HEK293 (cell line): Measurements from ENCODE around the gene RAI14.

Source experiments
- PRDM10 ChIP-seq: fragments of 450-650 bp; formaldehyde crosslinking; IDR thresholded peaks from 2 replicates; pipeline ENCODE4 v1.5.1; 2016; ENCODE audit warnings: missing biosample characterization, missing genetic modification characterization
- ZFP41 ChIP-seq: fragments of 450-650 bp; formaldehyde crosslinking; IDR thresholded peaks from 2 replicates; pipeline ENCODE4 v1.5.1; 2016; ENCODE audit warnings: missing biosample characterization, missing genetic modification characterization, borderline replicate concordance
- ZNF416 ChIP-seq: fragments of 450-650 bp; formaldehyde crosslinking; IDR thresholded peaks from 2 replicates; pipeline ENCODE4 v1.5.1; 2016; ENCODE audit warnings: missing biosample characterization, missing genetic modification characterization
- ZNF664 ChIP-seq: fragments of 450-650 bp; formaldehyde crosslinking; IDR thresholded peaks from 2 replicates; pipeline ENCODE4 v1.5.1; 2016; ENCODE audit warnings: missing biosample characterization, missing genetic modification characterization
- ZNF776 ChIP-seq: fragments of 450-650 bp; formaldehyde crosslinking; IDR thresholded peaks from 2 replicates; pipeline ENCODE4 v1.5.0; 2017; ENCODE audit warnings: missing biosample characterization, missing genetic modification characterization, borderline replicate concordance

DNA sequence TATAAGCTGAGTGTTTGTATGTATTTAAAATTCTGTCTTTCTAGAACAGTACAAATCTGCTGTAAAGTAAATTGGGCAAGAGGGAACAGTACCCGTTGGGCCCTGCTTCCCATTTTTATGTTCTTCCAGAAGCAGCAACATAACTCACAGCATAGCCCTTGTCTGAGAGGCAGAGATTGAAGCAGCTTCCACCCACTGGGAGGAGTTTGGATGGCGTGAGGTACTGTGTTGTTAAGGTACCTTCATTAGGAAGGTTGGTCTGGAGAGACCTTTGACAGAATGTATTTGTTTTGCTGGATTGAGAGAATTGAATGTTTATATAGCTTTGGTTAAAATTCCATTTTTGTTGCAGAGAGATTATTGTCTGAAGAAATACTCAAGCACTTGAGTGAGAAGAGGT is 24.8 kb downstream of the RAI14 start:
- no peak for TF ChIP-seq ZNF664 (tag by site-specific recombination)
- no peak for TF ChIP-seq ZNF776 (tag by site-specific recombination)
- no peak for TF ChIP-seq ZFP41 (tag by site-specific recombination)
- TF ChIP-seq PRDM10, result no peak
- TF ChIP-seq ZNF416 (tag by site-specific recombination), result no peak
